Activated naive CD8-positive, alpha-beta T cell treated with anti-CD3 and anti-CD28 coated beads for 36 hours (primary cell): ENCODE results near the gene TSC2. TPM values are rescaled to one million over a fixed set of nuclear protein-coding genes. Genes with fewer than 3 reads are reported as not detected.
A peak's percentile ranks its signal among the peaks of the same experiment; 100 is the strongest.
"Not testable (repeated sequence)": the region's sequence is repeated elsewhere in the genome, so short reads cannot be mapped to it uniquely, and the experiment has no call there.

Source experiments
- DNase-seq: peaks from one replicate; pipeline ENCODE4 v3.0.0; 2021
- H3K27ac Mint-ChIP-seq: one replicate; pipeline ENCODE4 v1.8.0; 2022; ENCODE audit warnings: mild to moderate bottlenecking, moderate library complexity, mixed read lengths
- H3K27me3 Mint-ChIP-seq: one replicate; pipeline ENCODE4 v1.8.0; 2022; ENCODE audit warnings: mild to moderate bottlenecking, mixed read lengths
- H3K36me3 Mint-ChIP-seq: one replicate; pipeline ENCODE4 v1.8.0; 2021; ENCODE audit warnings: mild to moderate bottlenecking, mixed read lengths
- H3K4me1 Mint-ChIP-seq: one replicate; pipeline ENCODE4 v1.8.0; 2021; ENCODE audit warnings: mixed read lengths
- H3K4me3 Mint-ChIP-seq: one replicate; pipeline ENCODE4 v1.8.0; 2022; ENCODE audit warnings: mild to moderate bottlenecking, moderate library complexity, mixed read lengths
- H3K9me3 Mint-ChIP-seq: one replicate; pipeline ENCODE4 v1.8.0; 2022; ENCODE audit warnings: mixed read lengths
- total RNA-seq, 2 experiments: library from RNA; stranded (reverse); gene quantifications; one replicate each; pipeline ENCODE4 v1.2.3, GENCODE V29; 2021

Gene TSC2
- total RNA-seq, 2 experiments from 2014 or later: 52.3 to 57.5 TPM

DNA sequence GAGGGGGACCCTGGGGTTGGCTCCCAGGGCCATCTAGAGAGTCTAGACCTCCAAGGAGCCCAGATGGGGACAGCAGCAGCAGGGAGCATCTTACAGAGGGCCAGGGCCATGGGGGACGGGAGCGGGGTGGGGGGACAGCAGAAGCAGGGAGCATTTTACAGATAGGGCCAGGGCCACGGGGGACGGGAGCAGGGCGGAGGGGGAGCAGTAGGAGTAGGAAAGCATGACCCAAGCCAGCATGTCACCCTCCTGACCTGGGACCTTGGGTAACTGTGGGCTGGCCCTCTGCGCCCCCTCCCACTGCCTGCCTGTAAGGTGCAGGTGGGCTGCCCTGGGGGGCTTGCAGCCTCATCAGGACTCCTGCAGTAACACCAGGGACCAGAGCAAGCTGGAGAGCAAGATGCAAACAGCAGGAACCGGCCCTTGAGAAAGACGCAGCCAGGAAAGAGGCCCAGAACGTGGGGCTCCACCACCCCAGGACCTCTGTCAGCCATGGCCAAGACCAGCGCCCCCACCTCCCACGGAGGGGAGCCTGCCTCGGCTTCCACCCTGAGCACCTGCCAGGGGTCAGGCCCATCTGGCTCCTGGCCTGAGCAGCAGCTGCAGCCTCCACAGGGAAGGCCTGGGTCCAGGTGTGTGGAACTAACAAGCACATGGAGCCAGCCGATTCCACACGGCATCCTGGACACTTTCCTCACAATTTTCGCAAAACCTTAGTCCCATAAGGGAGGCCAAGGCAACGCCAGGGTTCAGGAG, 40.5 kb upstream of the TSC2 start:
- H3K9me3 Mint-ChIP-seq: no peaks in the 10 kb centered on the region
- peak overlapping the region; percentile 86 for H3K27ac Mint-ChIP-seq
- no peak for DNase-seq
- H3K36me3 Mint-ChIP-seq: peaks cover 38% of the 10 kb centered on the region
- no peaks in the 10 kb centered on the region for H3K27me3 Mint-ChIP-seq
- peak overlapping the region; percentile 88 for H3K4me3 Mint-ChIP-seq
- H3K4me1 Mint-ChIP-seq: peaks cover 26% of the 10 kb centered on the region

DNA sequence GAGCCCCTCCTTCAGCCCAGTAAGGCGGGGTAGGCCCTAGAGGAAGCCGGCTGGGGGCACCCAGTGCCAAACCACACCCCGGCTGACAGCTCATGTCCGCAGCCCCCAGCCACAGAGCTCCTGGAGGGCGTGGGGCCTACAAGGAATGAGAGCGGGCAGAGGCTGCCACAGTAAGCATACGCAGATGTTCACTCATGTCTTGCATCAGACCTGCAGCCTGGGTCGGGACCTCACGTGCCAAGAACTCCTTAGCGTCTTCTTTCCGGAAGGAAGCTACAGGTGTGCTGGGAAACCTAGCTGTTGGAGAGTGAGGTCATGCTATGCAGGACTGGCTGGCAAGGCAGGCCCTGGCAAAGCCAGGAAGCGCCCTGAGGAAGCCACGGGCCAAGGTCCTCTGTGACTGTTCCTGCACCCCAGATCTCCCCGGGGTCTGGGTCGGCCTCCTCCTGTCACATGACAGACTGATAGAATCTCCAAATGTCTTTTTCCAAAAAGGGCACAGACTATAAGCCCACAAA, 39.7 kb upstream of the TSC2 start:
- Mint-ChIP-seq H3K9me3 (no peaks in the 10 kb centered on the region), H3K4me3 (peak overlapping the region; percentile 88), H3K36me3 (peaks cover 34% of the 10 kb centered on the region), H3K4me1 (peaks cover 26% of the 10 kb centered on the region), H3K27ac (peak overlapping the region; percentile 86), H3K27me3 (no peaks in the 10 kb centered on the region)
- no peak for DNase-seq

DNA sequence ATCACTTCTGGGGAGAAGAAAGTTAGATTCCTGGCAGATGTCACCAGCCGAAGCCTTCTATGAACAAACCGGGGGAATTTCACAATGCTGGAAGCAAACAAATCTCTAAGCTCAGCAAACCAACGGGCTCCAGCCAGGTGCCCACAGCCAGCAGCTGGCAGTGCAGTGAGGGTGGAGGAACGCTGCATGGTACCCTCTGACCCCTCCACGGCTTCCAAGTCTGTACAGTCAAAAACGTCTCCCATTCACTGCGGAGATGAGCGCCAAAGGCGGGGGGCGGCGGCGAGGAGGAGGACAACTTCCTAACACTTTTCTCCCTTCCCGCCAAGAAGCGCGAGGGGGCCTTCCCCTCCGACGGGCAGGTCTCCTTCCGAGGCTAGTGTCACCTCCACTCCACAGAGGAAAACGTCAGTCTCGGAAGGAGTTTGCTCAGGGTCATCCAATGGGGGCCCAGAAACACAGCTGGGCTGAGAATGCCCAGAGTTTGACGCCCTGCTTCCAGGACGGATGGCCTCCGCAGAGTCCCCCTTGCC, 39.1 kb upstream of the TSC2 start:
- H3K9me3 Mint-ChIP-seq: no peaks in the 10 kb centered on the region
- H3K36me3 Mint-ChIP-seq: peaks cover 34% of the 10 kb centered on the region
- peak overlapping the region; percentile 86 for H3K27ac Mint-ChIP-seq
- peak; percentile 67 for DNase-seq
- H3K27me3 Mint-ChIP-seq: no peaks in the 10 kb centered on the region
- H3K4me3 Mint-ChIP-seq: peak overlapping the region; percentile 88
- H3K4me1 Mint-ChIP-seq: peaks cover 26% of the 10 kb centered on the region

DNA sequence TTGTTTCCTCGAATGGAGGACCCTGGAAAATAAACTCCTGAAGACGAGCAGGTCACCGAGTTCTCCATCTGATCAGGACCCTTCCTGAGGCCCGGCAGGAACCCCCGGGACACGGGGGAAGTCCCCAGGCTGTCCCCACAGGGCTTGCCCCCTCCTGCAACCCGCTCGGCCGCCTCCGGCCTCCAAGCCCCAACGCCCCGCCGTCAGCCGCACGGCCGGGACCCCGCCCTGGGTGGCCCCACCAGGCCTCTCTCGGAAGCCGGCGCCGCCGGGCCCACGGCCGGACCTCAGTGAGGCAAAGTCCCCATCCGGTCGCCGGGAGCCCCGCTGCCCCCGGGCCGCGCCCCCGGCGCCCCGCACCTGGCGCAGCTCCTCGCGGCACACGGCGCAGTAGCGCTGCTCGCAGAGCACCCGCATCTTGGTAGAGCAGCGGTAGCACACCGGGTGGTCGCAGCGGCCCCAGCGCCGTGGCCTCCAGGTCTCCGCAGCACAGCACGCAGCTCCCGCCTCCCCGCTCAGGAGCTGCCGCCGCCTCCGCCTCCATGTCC, 38.5 kb upstream of the TSC2 start:
- H3K4me1 Mint-ChIP-seq: peaks cover 26% of the 10 kb centered on the region
- H3K27ac Mint-ChIP-seq: peak overlapping the region; percentile 86
- H3K36me3 Mint-ChIP-seq: peaks cover 34% of the 10 kb centered on the region
- no peaks in the 10 kb centered on the region for H3K27me3 Mint-ChIP-seq
- H3K4me3 Mint-ChIP-seq: peak overlapping the region; percentile 88
- peak; percentile 44 for DNase-seq
- no peaks in the 10 kb centered on the region for H3K9me3 Mint-ChIP-seq

DNA sequence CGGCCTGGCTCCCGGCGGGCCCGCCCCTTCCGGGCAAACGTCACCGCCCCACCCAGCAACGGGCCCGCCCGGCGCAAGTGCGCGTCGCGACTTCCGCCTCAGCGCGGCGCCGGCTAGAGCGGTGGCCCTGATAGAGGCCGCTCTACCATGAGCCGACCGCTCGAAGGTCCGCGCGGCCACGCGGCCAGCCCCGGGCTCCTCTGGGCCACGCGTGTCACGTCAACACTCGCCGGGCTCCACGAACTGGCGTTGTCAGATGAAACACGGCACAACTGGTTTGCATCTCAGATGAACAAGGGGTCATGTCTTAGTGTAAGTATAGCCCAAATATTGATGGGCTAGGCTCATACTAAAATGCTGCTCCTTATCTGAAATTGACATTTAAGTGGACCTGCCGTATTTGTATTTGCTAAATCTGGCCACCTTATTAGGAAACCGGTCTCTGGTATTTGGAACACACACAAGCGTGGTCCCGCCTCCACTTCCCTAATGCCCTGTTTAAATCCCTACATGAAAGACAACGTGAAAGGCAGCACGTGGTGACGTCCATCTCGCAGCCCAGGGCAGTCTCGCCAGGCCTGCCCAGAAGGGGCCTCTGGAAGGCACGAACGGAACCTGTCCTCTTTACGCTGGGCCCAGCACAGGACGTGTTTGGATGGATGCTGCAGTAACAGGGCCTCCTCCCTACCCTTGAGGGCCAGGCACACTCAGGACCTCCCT, 37.8 kb upstream of the TSC2 start, which contains the start of gene ZNF598:
ZNF598 (minus strand) TSS at position 31 of the 720 bp plus-strand sequence.
- Mint-ChIP-seq H3K9me3 (no peaks in the 10 kb centered on the region), H3K27ac (peak within 1 kb of the TSS; percentile 93), H3K27me3 (no peaks in the 10 kb centered on the region), H3K4me1 (peaks cover 24% of the 10 kb centered on the region), H3K36me3 (peaks cover 34% of the 10 kb centered on the region), H3K4me3 (peak within 1 kb of the TSS; percentile 94)
- peak; percentile 88 for DNase-seq

DNA sequence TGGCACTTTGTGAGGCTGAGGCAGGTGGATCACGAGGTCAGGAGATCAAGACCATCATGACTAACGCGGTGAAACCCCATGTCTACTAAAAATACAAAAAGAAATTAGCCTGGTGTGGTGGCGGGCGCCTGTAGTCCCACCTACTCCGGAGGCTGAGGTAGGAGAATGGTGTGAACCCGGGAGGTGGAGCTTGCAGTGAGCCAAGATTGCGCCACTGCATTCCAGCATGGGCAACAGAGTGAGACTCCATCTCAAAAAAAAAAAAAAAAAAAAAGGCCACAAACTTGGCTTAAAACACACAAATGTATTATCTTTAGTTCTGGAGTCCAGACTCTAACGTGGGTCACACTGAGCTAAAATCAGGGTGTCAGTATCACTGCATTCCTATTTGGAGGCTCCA, 36.1 kb upstream of the TSC2 start:
- not testable (repeated sequence) for H3K4me3 Mint-ChIP-seq, H3K9me3 Mint-ChIP-seq, DNase-seq, H3K27me3 Mint-ChIP-seq, H3K27ac Mint-ChIP-seq
- Mint-ChIP-seq H3K36me3 (peaks cover 24% of the 10 kb centered on the region), H3K4me1 (peaks cover 17% of the 10 kb centered on the region)

DNA sequence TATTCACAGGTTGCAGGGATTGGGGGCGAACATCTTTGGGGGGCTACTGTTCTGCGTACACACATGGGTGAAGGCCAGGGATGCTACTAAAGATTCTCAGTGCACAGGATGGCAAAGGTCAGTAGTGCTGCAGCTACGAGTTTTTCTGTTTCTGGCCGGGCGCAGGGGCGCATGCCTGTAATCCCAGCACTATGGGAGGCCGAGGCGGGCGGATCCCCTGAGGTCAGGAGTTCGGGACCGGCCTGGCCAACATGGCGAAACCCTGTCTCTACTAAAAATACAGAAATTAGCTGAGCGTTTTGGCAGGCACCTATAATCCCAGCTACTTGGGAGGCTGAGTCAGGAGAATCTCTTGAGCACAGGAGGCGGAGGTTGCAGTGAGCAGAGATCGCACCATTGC, 34.3 kb upstream of the TSC2 start:
- peaks cover 4% of the 10 kb centered on the region for H3K27me3 Mint-ChIP-seq
- DNase-seq: no peak
- no peak overlapping the region for H3K4me3 Mint-ChIP-seq
- no peak overlapping the region for H3K27ac Mint-ChIP-seq
- no peaks in the 10 kb centered on the region for H3K9me3 Mint-ChIP-seq
- H3K36me3 Mint-ChIP-seq: peaks cover 8% of the 10 kb centered on the region
- peaks cover 7% of the 10 kb centered on the region for H3K4me1 Mint-ChIP-seq

DNA sequence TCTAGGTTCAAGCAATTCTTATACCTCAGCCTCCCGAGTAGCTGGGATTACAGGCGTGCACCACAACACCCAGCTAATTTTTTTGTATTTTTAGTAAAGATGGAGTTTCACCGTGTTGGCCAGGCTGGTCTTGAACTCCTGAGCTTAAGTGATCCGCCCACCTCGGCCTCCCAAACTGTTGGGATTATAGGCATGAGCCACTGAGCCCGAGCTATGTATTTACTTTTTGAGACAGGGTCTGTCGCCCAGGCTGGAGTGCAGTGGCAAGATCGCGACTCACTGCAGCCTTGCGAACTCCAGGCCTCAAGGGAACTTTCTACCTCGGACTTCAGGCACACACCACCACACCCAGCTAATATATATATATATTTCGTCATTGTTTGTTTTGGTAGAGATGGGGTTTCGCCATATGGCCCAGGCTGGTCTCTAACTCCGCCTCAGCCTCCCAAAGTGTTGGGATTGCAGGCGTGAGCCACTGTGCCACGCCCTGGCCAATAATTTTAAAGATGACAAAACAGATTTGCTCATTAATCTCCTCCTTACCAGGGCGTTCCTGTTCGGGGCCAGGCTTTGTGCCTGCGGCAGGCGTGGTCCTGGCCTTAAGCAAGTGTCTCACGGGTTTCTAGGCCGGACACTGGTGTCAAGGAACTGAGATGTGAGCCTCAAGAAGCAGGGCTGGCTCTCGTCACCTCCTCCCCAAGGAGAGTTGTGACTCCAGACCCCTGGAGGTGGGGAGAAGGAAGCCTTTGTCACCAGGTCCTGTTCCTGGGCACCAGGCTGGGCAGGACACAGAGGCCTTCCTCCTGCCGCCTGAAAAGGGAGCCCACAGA, 32.5 kb upstream of the TSC2 start:
- Mint-ChIP-seq H3K36me3 (peaks cover 2% of the 10 kb centered on the region), H3K27me3 (peaks cover 13% of the 10 kb centered on the region), H3K4me3 (no peak overlapping the region), H3K27ac (no peak overlapping the region), H3K9me3 (no peaks in the 10 kb centered on the region), H3K4me1 (peaks cover under 1% of the 10 kb centered on the region)
- DNase-seq: no peak

DNA sequence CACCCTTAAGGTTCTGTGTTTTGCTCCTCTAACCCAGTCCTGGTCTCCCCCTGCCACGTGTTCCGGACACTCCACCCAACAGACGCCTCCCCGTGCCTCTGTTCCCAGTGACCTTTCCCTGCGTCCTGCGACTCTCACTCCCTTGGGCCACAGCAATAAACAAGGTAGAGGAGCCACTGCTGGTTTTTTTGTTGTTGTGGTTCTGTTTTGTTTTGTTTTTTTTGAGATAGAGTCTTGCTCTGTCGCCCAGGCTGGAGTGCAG, 31.9 kb upstream of the TSC2 start:
- Mint-ChIP-seq H3K27ac (no peak overlapping the region), H3K9me3 (no peaks in the 10 kb centered on the region), H3K36me3 (peaks cover 2% of the 10 kb centered on the region), H3K4me1 (peaks cover 4% of the 10 kb centered on the region), H3K4me3 (no peak overlapping the region), H3K27me3 (peaks cover 18% of the 10 kb centered on the region)
- no peak for DNase-seq

DNA sequence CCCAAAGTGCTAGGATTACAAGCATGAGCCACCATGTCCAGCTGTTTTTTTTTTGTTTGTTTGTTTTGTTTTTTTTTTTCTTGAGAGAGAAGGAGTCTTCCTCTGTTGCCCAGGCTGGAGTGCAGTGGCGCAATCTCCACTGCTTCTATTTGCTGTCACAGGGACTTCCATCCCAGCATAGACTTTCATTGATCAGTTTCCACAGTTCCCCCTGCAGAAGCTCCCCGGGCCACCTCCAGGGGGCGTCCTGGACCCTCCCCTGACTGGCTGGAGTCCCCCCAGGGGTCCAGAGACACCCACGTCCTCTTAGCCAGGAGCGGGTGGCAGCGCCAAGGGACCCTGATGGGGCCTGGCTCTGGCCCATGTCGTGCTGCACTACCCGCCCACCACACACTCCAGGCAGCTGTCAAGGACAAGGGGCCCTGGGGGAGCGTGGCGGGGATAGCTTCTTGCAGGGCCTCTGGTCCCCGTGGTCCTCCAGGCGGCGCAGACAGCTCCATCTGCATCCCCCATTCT, 31.3 kb upstream of the TSC2 start:
- no peak for DNase-seq
- Mint-ChIP-seq H3K4me3 (no peak overlapping the region), H3K4me1 (peaks cover 5% of the 10 kb centered on the region), H3K27ac (no peak overlapping the region), H3K36me3 (peaks cover 2% of the 10 kb centered on the region), H3K27me3 (peaks cover 24% of the 10 kb centered on the region), H3K9me3 (no peaks in the 10 kb centered on the region)

DNA sequence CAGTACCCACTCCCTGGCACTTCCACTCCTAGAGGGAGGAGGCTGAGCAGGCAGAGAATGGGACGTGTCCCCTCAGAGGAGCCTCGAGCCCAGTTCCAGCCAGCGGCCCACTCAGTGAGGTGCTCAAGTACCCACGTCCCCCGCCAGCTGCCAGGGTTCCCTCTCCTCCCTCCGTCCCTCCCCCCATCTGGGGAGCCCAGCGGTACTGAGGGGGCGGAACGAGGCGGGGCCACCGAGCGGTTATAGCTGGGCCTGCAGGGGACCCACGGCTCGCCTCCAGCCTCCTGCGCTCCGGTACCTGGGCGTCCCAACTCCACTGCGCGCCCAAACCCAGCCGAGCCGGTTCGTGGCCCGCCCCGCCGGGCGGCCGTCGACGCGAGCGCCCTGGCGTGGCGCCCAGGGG, 28.3 kb upstream of the TSC2 start, which contains the start of gene NPW:
NPW (plus strand) TSS at position 268 of the 403 bp plus-strand sequence.
- peaks cover 41% of the 10 kb centered on the region for H3K27me3 Mint-ChIP-seq
- H3K27ac Mint-ChIP-seq: no peak within 1 kb of the TSS
- peaks cover 14% of the 10 kb centered on the region for H3K4me1 Mint-ChIP-seq
- DNase-seq: peak; percentile 63
- peaks cover 4% of the 10 kb centered on the region for H3K36me3 Mint-ChIP-seq
- H3K9me3 Mint-ChIP-seq: no peaks in the 10 kb centered on the region
- peak within 1 kb of the TSS; percentile 74 for H3K4me3 Mint-ChIP-seq

DNA sequence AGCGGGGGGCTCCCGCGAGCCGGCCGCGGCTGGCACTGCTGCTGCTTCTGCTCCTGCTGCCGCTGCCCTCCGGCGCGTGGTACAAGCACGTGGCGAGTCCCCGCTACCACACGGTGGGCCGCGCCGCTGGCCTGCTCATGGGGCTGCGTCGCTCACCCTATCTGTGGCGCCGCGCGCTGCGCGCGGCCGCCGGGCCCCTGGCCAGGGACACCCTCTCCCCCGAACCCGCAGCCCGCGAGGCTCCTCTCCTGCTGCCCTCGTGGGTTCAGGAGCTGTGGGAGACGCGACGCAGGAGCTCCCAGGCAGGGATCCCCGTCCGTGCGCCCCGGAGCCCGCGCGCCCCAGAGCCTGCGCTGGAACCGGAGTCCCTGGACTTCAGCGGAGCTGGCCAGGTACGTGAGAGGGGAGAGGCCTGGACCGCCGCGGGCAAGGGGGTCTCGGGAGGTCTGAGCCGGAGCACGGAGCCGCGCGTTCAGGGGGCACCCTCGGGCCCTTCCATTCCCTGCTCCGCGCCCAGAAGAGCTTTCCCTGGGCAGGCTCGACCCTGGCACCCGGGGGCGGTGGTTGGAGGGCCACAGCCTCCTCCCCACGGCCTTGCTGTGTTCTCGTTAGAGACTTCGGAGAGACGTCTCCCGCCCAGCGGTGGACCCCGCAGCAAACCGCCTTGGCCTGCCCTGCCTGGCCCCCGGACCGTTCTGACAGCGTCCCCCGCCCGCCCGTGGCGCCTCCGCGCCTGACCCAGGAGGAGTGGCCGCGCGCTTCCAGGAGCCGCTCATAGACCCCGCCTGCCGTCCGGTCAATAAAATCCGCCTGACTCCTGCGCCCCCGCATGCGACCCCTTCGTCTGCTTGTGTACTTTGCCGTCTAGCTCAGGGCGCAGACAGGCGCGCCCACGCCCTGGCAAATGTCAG, 27.6 kb upstream of the TSC2 start:
- DNase-seq: peak; percentile 27
- H3K27ac Mint-ChIP-seq: no peak overlapping the region
- no peaks in the 10 kb centered on the region for H3K9me3 Mint-ChIP-seq
- peaks cover 41% of the 10 kb centered on the region for H3K27me3 Mint-ChIP-seq
- peaks cover 4% of the 10 kb centered on the region for H3K36me3 Mint-ChIP-seq
- H3K4me3 Mint-ChIP-seq: peak overlapping the region; percentile 74
- peaks cover 14% of the 10 kb centered on the region for H3K4me1 Mint-ChIP-seq

DNA sequence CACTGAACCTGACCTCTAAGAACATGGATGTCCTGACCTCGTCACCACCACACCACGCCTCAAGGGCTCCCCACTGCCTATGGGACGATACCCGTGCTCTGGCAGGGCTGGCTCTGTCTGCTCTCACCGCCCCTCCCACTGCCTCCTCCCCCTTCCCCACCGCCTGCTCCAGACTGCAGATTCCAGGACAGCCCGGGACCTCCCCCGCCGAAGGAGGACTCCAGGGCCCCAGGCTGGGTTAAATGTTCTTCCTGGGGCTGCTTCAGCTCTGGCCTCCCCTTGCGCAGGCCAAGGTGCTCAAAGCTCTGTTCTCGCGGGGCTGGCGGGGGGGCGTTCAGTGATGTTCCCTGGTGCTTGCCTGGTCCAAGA, 25.1 kb upstream of the TSC2 start:
- DNase-seq: no peak

More for the DNA sequence above, 25.1 kb upstream of the TSC2 start:
- no peaks in the 10 kb centered on the region for H3K9me3 Mint-ChIP-seq
- H3K4me1 Mint-ChIP-seq: peaks cover 18% of the 10 kb centered on the region
- peaks cover 48% of the 10 kb centered on the region for H3K27me3 Mint-ChIP-seq
- peak overlapping the region; percentile 70 for H3K4me3 Mint-ChIP-seq
- peaks cover 4% of the 10 kb centered on the region for H3K36me3 Mint-ChIP-seq
- no peak overlapping the region for H3K27ac Mint-ChIP-seq
